ENCODE measurements around the gene HUNK. TPM values are rescaled to one million over a fixed set of nuclear protein-coding genes. Genes with fewer than 3 reads are reported as not detected.

HUNK gene
- total and polyA plus RNA-seq, 2 of the 8 experiments (the other 6 are each of a cell fraction or from before 2014, with no cell fraction given) = 1.9 to 10.2 TPM

DNA sequence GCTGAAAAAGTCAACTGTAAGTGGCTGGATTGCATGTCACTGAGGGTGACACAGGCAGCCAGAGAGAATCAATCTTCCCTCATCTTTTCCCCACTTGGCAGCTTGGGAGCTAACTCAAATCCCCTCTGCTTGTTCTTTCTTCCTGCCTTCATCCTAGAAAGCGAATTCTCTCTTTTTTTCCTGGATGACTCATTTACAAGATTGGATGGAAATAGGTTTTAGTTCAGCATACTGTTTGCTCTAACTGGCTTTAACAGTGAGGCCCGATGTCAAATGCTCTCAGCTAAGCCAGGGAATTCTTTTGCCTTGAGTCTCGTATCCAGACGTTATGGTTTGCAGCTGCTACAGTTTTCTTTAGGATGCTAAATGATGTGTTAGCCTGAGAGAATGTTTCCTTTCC, 72.7 kb downstream of the HUNK start:
- Histone ChIP-seq H3K56ac (replicated peaks; ENCODE audit: insufficient read length, low read depth, low read length) (no peak overlapping the region), H3K79me2 (ENCODE audit: control insufficient read depth in 1 of 2, insufficient read depth in 2 of 2, low read length in 2 of 2) (no peaks in the 10 kb centered on the region), H2BK12ac (ENCODE audit: low read depth, low read length) (no peak overlapping the region), H3K79me1 (ENCODE audit: low read depth, low read length) (no peaks in the 10 kb centered on the region; the same call in 1 of the 2 replicates), H3K23me2 (ENCODE audit: low read depth, low read length) (no peaks in the 10 kb centered on the region), H2AK5ac (ENCODE audit: low read depth, low read length) (no peak overlapping the region), H3K23ac (ENCODE audit: insufficient read length) (no peak overlapping the region), H3K4me2 (ENCODE audit: insufficient read depth in 1 of 2, low read depth in 2 of 2, low read length in 2 of 2) (no peak overlapping the region), H2BK5ac (ENCODE audit: low read depth, low read length) (no peak overlapping the region), H2BK20ac (ENCODE audit: low read length) (no peak overlapping the region), H4K8ac (ENCODE audit: extremely low read depth, insufficient read depth, low read length) (no peak overlapping the region), H2AFZ (ENCODE audit: low read length) (no peak overlapping the region), H3K14ac (ENCODE audit: insufficient read length) (no peak overlapping the region), H2BK15ac (ENCODE audit: low read length) (no peak overlapping the region), H3K9me3 (ENCODE audit: insufficient read depth in 2 of 2, low read depth in 1 of 2, low read length in 1 of 2) (no peaks in the 10 kb centered on the region), H4K20me1 (replicated peaks in 1 of 2; ENCODE audit: control insufficient read depth in 1 of 2, insufficient read depth in 2 of 2, low read length in 2 of 2) (no peaks in the 10 kb centered on the region), H4K5ac (ENCODE audit: insufficient read length, low read depth, low read length) (no peak overlapping the region), H2BK120ac (replicated peaks; ENCODE audit: low read depth, low read length) (no peak overlapping the region), H3K4me1 (replicated peaks in 1 of 4; ENCODE audit: control insufficient read depth in 3 of 4, insufficient read depth in 4 of 4, low read length in 3 of 4) (peaks cover 0 to 3% (median 1%) of the 10 kb centered on the region in 4 experiments; a peak in 3 of 7 replicates), H3K27ac (ENCODE audit: low read depth, low read length) (no peak overlapping the region), H3K27me3 (replicated peaks in 1 of 4; ENCODE audit: control insufficient read depth in 3 of 4, extremely low read depth in 1 of 4, insufficient read depth in 3 of 4, low read length in 3 of 4) (peaks cover 0 to 1% (median 0%) of the 10 kb centered on the region in 4 experiments; a peak in 1 of 7 replicates), H3K18ac (ENCODE audit: extremely low read depth, low read length) (no peak overlapping the region), H3K9ac (replicated peaks in 1 of 4; ENCODE audit: extremely low read depth in 1 of 4, low read depth in 3 of 4, low read length in 3 of 4) (no peak overlapping the region; a peak in 1 of 7 replicates), H3K4me3 (ENCODE audit: extremely low read depth in 1 of 4, insufficient read depth in 2 of 4, low read depth in 3 of 4, low read length in 4 of 4) (no peak overlapping the region), H3K4ac (replicated peaks; ENCODE audit: insufficient read length, low read depth, low read length) (no peak overlapping the region), H3K36me3 (ENCODE audit: control insufficient read depth in 2 of 4, insufficient read depth in 4 of 4, low read length in 3 of 4) (0 out of 8 replicates have a peak, but pooled peaks cover 0 to 4% (median 1%) of the 10 kb centered on the region in 4 experiments), H4K91ac (replicated peaks; ENCODE audit: insufficient read length, low read length) (no peak overlapping the region)
- POLR2A ChIA-PET (ENCODE audit: partially characterized antibody) = interaction anchor here (1.4 kb wide), 1 partner anchor 11 kb away, joined by 3 read pairs; no protein-coding TSS in a partner anchor
- DNase-seq (ENCODE audit: low read depth in 1 of 2, low spot score in 2 of 2) (no peak), FAIRE-seq (no peak)
- CTCF ChIA-PET (ENCODE audit: partially characterized antibody) = interaction anchor here (1.0 to 1.7 kb wide), 4 partner anchors 14 to 80 kb away, joined by 3 to 4 read pairs (median 4); no protein-coding TSS in a partner anchor
- WGBS, 2 experiments (ENCODE audit: extremely low coverage in 1 of 2, insufficient coverage in 1 of 2, insufficient read length in 1 of 2, insufficient replicate concordance in 2 of 2, low coverage in 1 of 2, low lambda C conversion rate in 2 of 2, missing lambda C conversion rate in 1 of 2) = 80% methylated on average over 4 of the region's 4 CpGs; no CpG with 5 or more reads in 1 of the 2 experiments
- TF ChIP-seq GTF2F1 (IDR thresholded peaks at IDR 0.05; ENCODE audit: borderline replicate concordance, low read depth, low read length) (no peak), TAF7 (optimal IDR thresholded peaks at IDR 0.05; ENCODE audit: borderline replicate concordance, low read depth, low read length) (no peak), SP1 (IDR thresholded peaks at IDR 0.05; ENCODE audit: low read depth, low read length) (no peak), CBX5 (IDR thresholded peaks at IDR 0.05; ENCODE audit: low read depth, low read length) (no peak), TAF1 (IDR thresholded peaks at IDR 0.05; ENCODE audit: low read depth, low read length) (no peak), JUND (IDR thresholded peaks at IDR 0.05; ENCODE audit: low read length) (no peak), TCF12 (IDR thresholded peaks at IDR 0.05; ENCODE audit: low read depth, low read length) (no peak), POLR2A (IDR thresholded peaks at IDR 0.05; ENCODE audit: control extremely low read depth in 1 of 2, low read depth in 2 of 2, low read length in 2 of 2) (no peak), USF2 (IDR thresholded peaks at IDR 0.05; ENCODE audit: low read length) (no peak)
